Activated CD4-positive, alpha-beta T cell treated with anti-CD3 and anti-CD28 coated beads, Interleukin-2, amount 50 U/mL, for 1 hour (primary cell): ENCODE measurements around the gene CDX2.

Experiments
- DNase-seq: peaks from one replicate; pipeline ENCODE4 v3.0.0-alpha.2; 2020

Gene CDX2

GRCh38 chr13:27913160-27913559, 56.0 kb downstream of the CDX2 start:
- no peak for DNase-seq

DNA sequence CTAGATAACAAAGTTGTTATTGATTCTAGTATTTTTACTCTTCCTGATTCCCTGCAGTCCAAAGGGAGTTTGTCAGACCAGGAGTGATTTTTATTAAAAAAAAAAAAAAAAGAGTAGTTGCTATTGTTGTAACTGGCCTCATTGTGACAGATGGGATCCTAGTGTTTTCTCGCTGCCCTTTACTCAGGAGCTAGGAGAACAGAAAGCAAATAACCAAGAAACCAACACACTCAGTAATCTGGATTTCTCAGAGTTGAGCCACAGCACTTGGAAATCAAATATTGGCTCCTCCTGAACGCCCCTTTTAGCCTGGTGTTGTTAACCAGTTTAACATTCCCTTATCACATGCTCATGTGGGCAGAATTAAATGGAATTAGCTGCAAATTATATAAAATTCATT, 57.6 kb downstream of the CDX2 start:
- DNase-seq: no peak
